Lower leg skin (tissue), 4 donors: ENCODE measurements around the gene ST8SIA3. TPM values are rescaled to one million over a fixed set of nuclear protein-coding genes. Genes with fewer than 3 reads are reported as not detected.
"Not testable (repeated sequence)": the region's sequence is repeated elsewhere in the genome, so short reads cannot be mapped to it uniquely, and the experiment has no call there.

Source experiments
- DNase-seq, 2 donors: peaks; one replicate each; pipeline ENCODE4 v3.0.0-alpha.2; 2019; ENCODE audit warnings: low spot score in 2 of 2
- H3K4me3 ChIP-seq: fragments of 200-600 bp; sonication (generic); 2 replicates; pipeline ENCODE4 v1.5.1; 2017; ENCODE audit warnings: mild to moderate bottlenecking, low read depth; ENCODE audit not compliant: poor library complexity, severe bottlenecking
- POLR2A ChIP-seq, 2 donors: fragments of 450-650 bp; IDR thresholded peaks; one replicate each; pipeline ENCODE4 v1.6.1; 2016 to 2017; ENCODE audit warnings: antibody characterized with exemption in 2 of 2, mild to moderate bottlenecking in 1 of 2, moderate library complexity in 1 of 2
- WGBS, 2 donors: methylation state at CpG; one replicate each; pipeline ENCODE4 v1.1.5; 2018; 5-methylcytosine and 5-hydroxymethylcytosine counted together
- intact Hi-C: fragments of 100-400 bp; cut with DNase I; formaldehyde crosslinking; loops from one replicate; pipeline ENCODE4 v1.15.0; 2023; ENCODE audit warnings: low total_unique reads
- total RNA-seq, 4 donors: library from RNA; depleted of rRNA; stranded (reverse); fragments of >200 nt; gene quantifications; one replicate each; pipeline ENCODE4 v1.1.0, GENCODE V29; 2016
- TF ChIP-seq, protein P1 (sequence below), 3 donors: fragments of 450-650 bp; IDR thresholded peaks; one replicate each; pipeline ENCODE4 v1.5.1; 2016; ENCODE audit warnings: antibody characterized with exemption in 3 of 3, mild to moderate bottlenecking in 3 of 3, moderate library complexity in 2 of 3

ST8SIA3 gene
- total RNA-seq, 4 donors from 2014 or later: not detected

- DNase-seq: no peak
- intact Hi-C loops: no loop called here
- 45 to 52% methylated on average over 3 of the region's 3 CpGs for WGBS, 2 donors
- H3K4me3 ChIP-seq: no peak overlapping the region
- TF ChIP-seq, protein P1, sequence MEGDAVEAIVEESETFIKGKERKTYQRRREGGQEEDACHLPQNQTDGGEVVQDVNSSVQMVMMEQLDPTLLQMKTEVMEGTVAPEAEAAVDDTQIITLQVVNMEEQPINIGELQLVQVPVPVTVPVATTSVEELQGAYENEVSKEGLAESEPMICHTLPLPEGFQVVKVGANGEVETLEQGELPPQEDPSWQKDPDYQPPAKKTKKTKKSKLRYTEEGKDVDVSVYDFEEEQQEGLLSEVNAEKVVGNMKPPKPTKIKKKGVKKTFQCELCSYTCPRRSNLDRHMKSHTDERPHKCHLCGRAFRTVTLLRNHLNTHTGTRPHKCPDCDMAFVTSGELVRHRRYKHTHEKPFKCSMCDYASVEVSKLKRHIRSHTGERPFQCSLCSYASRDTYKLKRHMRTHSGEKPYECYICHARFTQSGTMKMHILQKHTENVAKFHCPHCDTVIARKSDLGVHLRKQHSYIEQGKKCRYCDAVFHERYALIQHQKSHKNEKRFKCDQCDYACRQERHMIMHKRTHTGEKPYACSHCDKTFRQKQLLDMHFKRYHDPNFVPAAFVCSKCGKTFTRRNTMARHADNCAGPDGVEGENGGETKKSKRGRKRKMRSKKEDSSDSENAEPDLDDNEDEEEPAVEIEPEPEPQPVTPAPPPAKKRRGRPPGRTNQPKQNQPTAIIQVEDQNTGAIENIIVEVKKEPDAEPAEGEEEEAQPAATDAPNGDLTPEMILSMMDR (IDR thresholded peaks at IDR 0.05): no peak
- no peak for TF ChIP-seq POLR2A (IDR thresholded peaks at IDR 0.05)
Observed at GRCh38 chr18:57390044-57390443, 37.7 kb downstream of the ST8SIA3 start.

DNA sequence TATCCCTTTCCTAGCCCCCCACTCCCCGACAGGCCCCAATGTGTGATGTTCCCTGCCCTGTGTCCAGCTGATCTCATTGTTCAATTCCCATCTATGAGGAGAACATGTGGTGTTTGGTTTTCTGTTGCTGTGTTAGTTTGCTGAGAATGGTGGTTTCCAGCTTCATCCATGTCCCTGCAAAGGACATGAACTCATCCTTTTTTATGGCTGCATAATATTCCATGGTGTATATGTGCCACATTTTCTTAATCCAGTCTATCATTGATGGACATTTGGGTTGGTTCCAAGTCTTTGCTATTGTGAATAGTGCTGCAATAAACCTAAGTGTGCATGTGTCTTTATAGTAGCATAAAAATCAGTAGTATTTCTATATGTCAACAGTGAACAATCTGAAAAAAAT lies 42.4 kb downstream of the ST8SIA3 start:
- WGBS, 2 donors: 88 to 94% methylated on average over 1 of the region's 1 CpG
- H3K4me3 ChIP-seq, intact Hi-C loops, DNase-seq: not testable (repeated sequence)

- intact Hi-C loops, H3K4me3 ChIP-seq, DNase-seq: not testable (repeated sequence)
- 92 to 93% methylated on average over 7 of the region's 7 CpGs for WGBS, 2 donors
Observed at GRCh38 chr18:57396831-57397230, 44.5 kb downstream of the ST8SIA3 start.

DNA sequence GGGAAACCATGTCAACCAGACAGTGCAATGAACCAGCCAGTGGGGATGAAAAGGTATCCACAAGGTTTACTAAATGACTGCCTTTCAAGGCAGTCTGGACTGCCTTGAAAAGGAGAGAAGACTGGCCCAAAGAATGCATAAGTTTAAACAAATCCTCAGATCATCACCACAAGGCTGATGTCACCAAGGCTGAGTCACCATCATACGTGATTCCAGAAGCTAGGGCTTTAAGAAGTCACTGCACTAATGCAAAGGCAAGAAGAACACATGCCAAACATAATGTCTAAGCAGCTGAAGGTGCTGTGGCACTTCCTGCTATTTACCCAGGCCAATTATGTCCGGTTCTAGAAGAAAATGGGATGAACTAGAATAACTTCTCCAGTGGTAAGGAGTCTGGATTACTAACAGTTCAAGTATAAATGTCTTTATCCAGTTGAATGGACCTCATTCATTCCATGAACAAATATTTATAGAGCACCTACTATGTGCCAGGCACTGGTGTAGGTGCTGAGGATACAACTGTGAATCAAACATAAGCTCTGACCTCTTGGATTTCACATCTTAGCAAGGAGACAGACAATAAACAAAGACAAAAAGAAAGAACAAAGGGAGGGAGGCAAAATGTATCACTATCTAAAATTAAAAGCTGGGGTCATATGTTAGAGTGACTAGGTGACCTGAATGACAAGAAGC lies 45.2 kb downstream of the ST8SIA3 start:
- H3K4me3 ChIP-seq: no peak overlapping the region
- intact Hi-C loops: no loop called here
- no peak for DNase-seq
- TF ChIP-seq, protein P1 (IDR thresholded peaks at IDR 0.05): no peak
- TF ChIP-seq POLR2A (IDR thresholded peaks at IDR 0.05): no peak
- 62 to 78% methylated on average over 2 of the region's 2 CpGs for WGBS, 2 donors

GRCh38 chr18:57404345-57404744 lies 52.0 kb downstream of the ST8SIA3 start:
- no peak for DNase-seq
- H3K4me3 ChIP-seq: no peak overlapping the region
- TF ChIP-seq, protein P1 (IDR thresholded peaks at IDR 0.05): no peak
- no peak for TF ChIP-seq POLR2A (IDR thresholded peaks at IDR 0.05)
- intact Hi-C loops: no loop called here

- intact Hi-C loops: no loop called here
- TF ChIP-seq, protein P1 (IDR thresholded peaks at IDR 0.05): no peak
- no peak for TF ChIP-seq POLR2A (IDR thresholded peaks at IDR 0.05)
- H3K4me3 ChIP-seq: no peak overlapping the region
- no peak for DNase-seq
Observed at GRCh38 chr18:57409650-57410049, 57.3 kb downstream of the ST8SIA3 start.

- WGBS, 2 donors: 60 to 62% methylated on average over 3 of the region's 3 CpGs
- no peak overlapping the region for H3K4me3 ChIP-seq
- TF ChIP-seq POLR2A (IDR thresholded peaks at IDR 0.05): no peak
- TF ChIP-seq, protein P1 (IDR thresholded peaks at IDR 0.05): no peak
- intact Hi-C loops: no loop called here
- no peak for DNase-seq
Observed at GRCh38 chr18:57410749-57411148, 58.4 kb downstream of the ST8SIA3 start.
